Cardiac muscle cell (in vitro differentiated cells and primary cell): ENCODE measurements around the gene CEP43. TPM values are rescaled to one million over a fixed set of nuclear protein-coding genes. Genes with fewer than 3 reads are reported as not detected.
A peak's percentile ranks its signal among the peaks of the same experiment; 100 is the strongest.

Experiments used
- DNase-seq, 2 donors: peaks; one replicate each; pipeline versions ENCODE4 v3.0.0 to v3.0.0-alpha.2; 2010 to 2017; ENCODE audit warnings: low read depth in 1 of 2, low spot score in 1 of 2
- H3K27ac ChIP-seq: fragments of 200-600 bp; sonication (generic); 2 replicates; pipeline ENCODE4 v1.5.1; 2016
- H3K27me3 ChIP-seq: fragments of 200-600 bp; sonication (generic); 2 replicates; pipeline ENCODE4 v1.6.0; 2016; ENCODE audit warnings: control low read depth
- H3K36me3 ChIP-seq: fragments of 200-600 bp; sonication (generic); 2 replicates; pipeline ENCODE4 v1.5.1; 2016; ENCODE audit warnings: control low read depth
- H3K4me1 ChIP-seq: fragments of 200-600 bp; sonication (generic); 2 replicates; pipeline ENCODE4 v1.8.1; 2017; ENCODE audit warnings: low read depth, mild to moderate bottlenecking, mixed run types
- H3K4me3 ChIP-seq: fragments of 200-600 bp; sonication (generic); 2 replicates; pipeline ENCODE4 v1.5.1; 2016; ENCODE audit warnings: mild to moderate bottlenecking
- H3K9me3 ChIP-seq: fragments of 200-600 bp; sonication (generic); 2 replicates; pipeline ENCODE4 v1.5.1; 2017; ENCODE audit warnings: low read depth, mild to moderate bottlenecking, control low read depth
- CTCF ChIP-seq: IDR thresholded peaks from 2 replicates; pipeline ENCODE4 v1.5.1; 2012; ENCODE audit warnings: low read depth, mild to moderate bottlenecking, low read length
- polyA plus RNA-seq: library from polyadenylated mRNA; unstranded; fragments of >200 nt; fragmentation: Nextera tagmentation; extraction: Ambion mirVana; gene quantifications from 2 replicates; pipeline ENCODE4 v1.2.1, GENCODE V29; 2016
- total RNA-seq: library from RNA; depleted of rRNA; stranded (reverse); fragments of >200 nt; gene quantifications from 2 replicates; pipeline ENCODE4 v1.2.3, GENCODE V29; 2016

Gene CEP43
- total and polyA plus RNA-seq, 2 experiments from 2014 or later = 18.3 to 26.1 TPM

- no peak for DNase-seq
- Histone ChIP-seq H3K36me3 (no peaks in the 10 kb centered on the region), H3K4me3 (no peak overlapping the region), H3K27ac (no peak overlapping the region), H3K4me1 (no peaks in the 10 kb centered on the region), H3K27me3 (no peaks in the 10 kb centered on the region), H3K9me3 (no peaks in the 10 kb centered on the region)
- TF ChIP-seq CTCF = no peak
These were observed 27.9 kb upstream of the CEP43 start for GRCh38 chr6:166971271-166971670.

DNA sequence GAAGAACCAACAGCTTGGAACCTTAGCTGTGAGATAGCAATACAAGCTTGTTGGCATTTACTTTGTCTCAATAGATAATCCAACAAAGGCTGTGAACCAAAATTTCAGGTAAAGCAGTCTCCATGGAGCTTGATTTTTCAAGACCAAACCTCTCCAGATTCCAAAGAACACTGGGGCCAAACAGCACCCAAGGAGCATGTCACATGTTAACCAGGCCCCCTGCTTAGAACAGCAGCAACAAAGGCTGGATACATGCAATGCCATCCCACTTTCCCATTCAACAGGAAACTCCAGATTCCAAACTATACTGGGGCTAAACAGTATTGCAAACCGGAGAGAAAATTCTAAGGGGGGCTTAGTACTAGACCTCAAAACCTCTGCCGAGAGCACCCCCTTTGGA is 27.1 kb upstream of the CEP43 start:
- H3K36me3 ChIP-seq = no peaks in the 10 kb centered on the region
- no peak for TF ChIP-seq CTCF
- no peak overlapping the region for H3K27ac ChIP-seq
- no peak overlapping the region for H3K4me3 ChIP-seq
- DNase-seq = no peak
- H3K9me3 ChIP-seq = no peaks in the 10 kb centered on the region
- H3K27me3 ChIP-seq = no peaks in the 10 kb centered on the region
- no peaks in the 10 kb centered on the region for H3K4me1 ChIP-seq

GRCh38 chr6:166976636-166977035 is 22.6 kb upstream of the CEP43 start:
- no peak overlapping the region for H3K27ac ChIP-seq
- DNase-seq = no peak

DNA sequence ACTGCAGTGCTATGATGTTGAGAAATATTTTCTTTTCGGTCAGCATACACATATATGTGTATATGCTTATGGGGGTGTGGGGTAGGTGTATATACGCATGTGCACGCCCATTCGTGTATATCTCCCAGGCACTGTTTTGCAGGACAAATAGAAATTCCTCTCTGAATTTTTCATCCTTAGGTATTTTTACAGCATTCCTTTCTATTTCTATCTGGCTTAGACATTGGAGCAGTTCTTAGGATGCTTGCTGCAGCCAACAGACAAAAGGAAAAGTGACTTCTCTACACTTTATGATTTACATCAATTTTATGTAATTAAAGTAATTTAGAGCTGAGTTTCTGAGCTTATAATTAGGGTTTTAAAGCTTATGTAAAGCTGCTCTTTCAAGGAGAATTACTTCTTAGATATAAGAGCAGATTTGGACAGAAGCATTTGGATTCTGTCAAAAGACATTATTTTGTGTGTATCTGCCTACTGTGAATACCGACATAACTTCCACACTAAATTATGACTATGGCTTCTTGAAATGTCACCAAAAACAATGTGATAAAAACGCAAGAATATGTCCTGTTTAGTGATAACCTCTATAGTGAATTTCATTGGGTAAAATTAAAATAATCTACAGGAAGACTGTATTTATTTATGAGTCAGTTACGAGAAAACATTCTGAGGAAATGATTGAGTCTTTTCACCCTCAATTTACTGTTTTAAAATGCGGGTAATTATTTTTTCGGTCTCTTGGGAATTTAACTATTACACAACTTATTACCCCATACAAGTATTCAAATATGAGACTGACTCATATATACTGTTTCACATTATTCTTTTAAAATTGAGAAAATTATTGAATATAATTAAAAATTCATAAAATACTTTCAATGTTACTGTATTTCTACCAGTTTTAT is 21.3 kb upstream of the CEP43 start:
- Histone ChIP-seq H3K27me3 (no peaks in the 10 kb centered on the region), H3K27ac (no peak overlapping the region), H3K9me3 (no peaks in the 10 kb centered on the region), H3K36me3 (no peaks in the 10 kb centered on the region), H3K4me3 (no peak overlapping the region), H3K4me1 (no peaks in the 10 kb centered on the region)
- no peak for TF ChIP-seq CTCF
- DNase-seq = peak in 1 of 2 donors; percentile 55

More at GRCh38 chr6:166976636-166977035, 22.6 kb upstream of the CEP43 start:
- H3K4me1 ChIP-seq = no peaks in the 10 kb centered on the region
- no peaks in the 10 kb centered on the region for H3K36me3 ChIP-seq
- H3K4me3 ChIP-seq = no peak overlapping the region
- no peaks in the 10 kb centered on the region for H3K27me3 ChIP-seq
- H3K9me3 ChIP-seq = no peaks in the 10 kb centered on the region
- no peak for TF ChIP-seq CTCF

DNA sequence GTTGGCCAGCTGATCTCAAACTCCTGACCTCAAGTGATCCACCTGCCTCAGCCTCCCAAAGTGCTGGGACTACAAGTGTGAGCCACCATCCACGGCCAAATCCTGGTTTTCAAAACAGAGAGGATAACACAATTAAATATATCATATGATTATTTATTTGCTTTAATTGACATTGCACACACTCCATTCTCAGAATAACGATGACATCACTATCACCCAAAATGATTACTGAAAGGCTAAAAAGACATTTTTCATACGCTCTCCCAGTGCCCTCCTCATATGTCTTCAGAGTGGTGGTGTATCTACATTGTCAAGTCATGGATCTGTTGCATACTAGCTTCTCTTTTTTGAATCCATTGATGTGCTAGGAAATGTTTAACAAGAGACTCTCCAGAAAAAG is 18.5 kb upstream of the CEP43 start:
- Histone ChIP-seq H3K36me3 (no peaks in the 10 kb centered on the region), H3K27me3 (no peaks in the 10 kb centered on the region), H3K9me3 (no peaks in the 10 kb centered on the region), H3K4me1 (no peaks in the 10 kb centered on the region), H3K4me3 (no peak overlapping the region), H3K27ac (no peak overlapping the region)
- no peak for DNase-seq
- TF ChIP-seq CTCF = no peak
